Activated CD8-positive, alpha-beta memory T cell treated with anti-CD3 and anti-CD28 coated beads for 1 hour (primary cell): Measurements from ENCODE around the gene RASAL2.
"Not testable (repeated sequence)": the region's sequence is repeated elsewhere in the genome, so short reads cannot be mapped to it uniquely, and the experiment has no call there.

Experiments used
- DNase-seq, 2 donors: peaks; one replicate each; pipeline ENCODE4 v3.0.0-alpha.2; 2020; ENCODE audit warnings: low read depth in 1 of 2; ENCODE audit errors: extremely low read depth in 1 of 2

RASAL2 gene

DNA sequence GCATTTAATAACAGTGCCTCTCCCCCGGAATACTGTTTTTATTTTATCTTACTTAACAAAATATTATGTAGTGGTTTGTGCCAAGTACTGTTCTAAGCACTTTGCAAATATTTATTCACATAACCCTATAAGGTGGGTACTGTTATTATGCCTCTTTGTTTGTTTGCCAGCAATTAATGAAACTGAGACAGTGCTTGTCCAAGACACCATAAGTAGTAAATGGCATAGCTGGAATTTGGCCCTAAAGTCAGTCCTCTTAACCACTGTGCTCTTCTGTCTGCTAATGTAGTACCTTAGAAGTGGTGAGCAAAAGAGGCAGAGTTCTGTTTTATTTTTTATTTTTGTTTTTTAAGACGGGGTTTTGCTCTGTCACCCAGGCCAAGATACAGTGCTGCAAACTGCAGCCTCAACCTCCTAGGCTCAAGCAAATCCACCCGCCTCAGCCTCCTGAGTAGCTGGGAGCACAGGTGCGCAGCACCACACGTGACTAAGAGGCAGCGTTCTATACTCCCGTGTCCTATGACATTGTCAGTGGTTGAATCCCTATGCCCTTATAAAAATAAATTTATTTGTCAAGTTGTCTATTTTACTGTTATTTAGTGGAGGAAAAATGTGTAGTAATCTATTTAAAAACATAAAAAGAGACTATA, 237.1 kb downstream of the RASAL2 start:
- no peak for DNase-seq

DNA sequence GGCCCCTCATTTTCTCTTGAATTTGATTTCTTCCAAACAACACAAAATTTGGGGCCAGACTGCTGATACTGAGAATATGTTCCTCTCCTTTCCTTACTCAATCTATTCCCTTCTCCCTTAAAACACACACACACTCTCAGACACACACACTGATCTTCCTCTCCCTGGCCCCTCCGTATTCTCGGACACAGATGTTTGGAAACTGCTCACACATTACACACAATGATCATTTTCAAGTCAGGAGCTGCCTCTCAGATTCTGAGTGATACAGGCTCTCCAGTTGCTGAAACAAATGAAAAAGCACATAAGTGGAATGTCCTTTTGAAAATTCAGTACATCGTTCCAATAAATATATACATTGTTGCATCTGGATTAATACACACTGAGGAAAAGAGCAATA, 241.5 kb downstream of the RASAL2 start:
- no peak for DNase-seq

DNA sequence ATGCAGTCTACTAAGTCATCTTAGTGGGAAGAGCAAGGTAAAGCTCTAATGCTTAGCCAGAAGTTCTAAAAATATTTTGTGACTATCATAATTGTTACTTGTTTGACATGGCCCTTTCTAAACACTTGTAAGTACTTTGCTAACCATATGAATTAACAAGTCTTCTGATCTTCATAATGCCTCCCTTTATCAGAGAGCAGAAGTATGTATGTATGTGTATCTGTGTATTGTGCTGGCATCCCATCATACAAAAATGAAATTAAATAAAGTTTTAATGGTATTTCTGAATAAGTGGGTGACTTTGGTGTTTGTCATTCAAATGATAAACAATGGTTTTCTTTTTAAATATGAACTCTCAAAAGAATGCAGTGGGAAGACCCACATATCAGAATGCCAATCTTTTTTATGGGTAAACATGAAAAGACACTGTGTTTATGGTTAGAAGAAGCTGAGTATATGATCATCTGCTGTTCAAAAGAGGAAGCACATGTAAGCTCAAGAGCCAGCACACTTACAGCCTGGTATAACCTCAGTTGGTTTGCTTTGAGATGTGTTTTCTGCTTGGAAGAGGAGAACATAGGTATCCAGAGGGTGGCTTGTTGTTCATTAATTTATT, 243.3 kb downstream of the RASAL2 start:
- no peak for DNase-seq

DNA sequence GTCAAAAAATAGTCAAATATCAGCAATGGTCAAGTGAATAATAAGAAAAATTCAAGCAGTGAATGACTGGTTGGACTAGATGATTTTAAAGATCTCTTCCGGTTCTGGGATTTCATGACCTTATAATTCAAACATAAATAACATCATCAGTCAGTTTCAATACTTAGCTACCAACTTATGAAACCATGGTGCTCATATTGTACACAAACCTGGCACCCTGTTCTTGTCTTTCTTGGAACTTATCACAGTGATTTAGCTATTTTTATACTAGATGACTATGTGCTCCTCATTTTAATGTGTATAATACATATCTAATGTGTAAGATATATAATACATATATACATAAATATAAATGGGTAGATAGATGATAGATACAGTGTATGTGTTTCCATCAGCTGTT, 245.9 kb downstream of the RASAL2 start:
- DNase-seq, result no peak

DNA sequence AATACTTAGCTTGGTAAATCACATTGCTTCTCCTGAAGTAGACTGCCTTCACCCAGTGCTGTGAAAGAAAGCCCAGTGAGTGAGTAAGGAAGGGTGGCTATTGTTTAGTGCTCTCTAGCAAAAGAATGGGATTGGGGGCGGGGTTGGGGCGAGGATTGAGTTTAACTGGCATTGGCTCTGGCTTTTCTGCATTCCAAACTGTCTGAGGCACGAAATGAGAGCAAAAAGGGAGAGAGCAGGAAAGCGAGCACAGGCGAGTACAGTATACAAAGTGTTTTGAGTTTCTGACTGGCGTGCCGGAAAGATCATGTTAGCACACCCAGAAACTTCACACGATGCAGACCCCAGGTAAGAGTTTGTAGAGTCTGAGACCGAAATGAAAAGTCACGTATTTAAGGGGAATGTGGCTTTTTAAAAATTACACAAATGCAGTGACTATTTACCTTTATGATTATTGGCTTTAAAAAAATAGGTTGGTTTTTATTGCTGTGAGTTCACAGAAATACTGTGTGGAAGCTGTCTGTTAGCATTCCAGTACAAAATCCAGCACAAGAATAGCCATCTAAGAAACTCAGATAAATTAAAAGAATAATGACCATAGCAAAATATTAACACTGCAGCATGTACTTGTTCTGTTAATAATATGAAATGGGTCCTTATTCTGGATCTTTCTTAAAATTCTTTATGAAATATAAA, 247.5 kb downstream of the RASAL2 start:
- DNase-seq, result no peak

DNA sequence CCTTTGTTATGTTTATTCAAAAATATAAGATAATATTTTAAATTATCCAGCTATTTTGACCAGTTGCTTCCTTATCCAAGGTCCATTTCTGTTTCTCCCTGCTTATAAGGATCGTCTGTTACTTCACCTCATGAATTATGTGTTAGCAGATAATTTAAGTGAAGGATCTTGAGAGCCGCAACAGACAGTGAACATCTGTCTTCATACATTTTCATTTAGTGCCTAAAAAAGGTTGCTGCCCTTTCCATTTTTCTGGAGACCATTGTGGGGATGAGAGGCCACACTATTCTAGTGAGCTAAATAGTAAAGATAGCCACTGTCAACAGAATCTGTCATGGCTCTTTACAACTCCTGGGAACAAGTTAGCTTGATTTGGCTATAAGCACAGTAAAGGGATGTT, 248.8 kb downstream of the RASAL2 start:
- DNase-seq, result no peak

DNA sequence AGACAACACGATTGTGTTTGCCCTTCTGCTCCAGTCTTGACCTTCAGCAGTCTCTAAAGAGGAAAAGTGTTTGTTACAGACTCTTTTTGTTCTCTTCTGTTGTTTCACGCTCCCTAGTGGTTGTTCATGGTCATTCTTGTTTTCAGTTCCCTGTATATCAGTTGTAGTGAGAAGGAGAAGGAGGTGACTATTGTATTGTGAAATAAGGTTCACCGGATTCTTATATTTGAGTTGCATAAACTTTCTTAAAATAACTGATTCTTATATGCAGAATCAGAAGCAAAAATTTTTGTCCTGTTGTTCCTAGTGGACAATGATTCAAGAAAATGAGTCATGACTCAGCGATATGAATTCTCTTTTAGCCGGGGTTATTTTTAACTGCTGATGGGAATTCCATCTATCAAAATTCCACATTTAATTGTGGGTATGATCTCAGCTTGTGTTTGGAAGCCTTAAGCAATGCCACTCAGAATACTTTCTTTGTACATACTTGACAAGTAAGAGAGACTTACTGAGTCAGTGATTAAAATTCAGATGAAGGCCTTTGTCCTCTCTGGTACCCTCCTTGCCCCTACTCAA, 250.7 kb downstream of the RASAL2 start:
- no peak for DNase-seq

DNA sequence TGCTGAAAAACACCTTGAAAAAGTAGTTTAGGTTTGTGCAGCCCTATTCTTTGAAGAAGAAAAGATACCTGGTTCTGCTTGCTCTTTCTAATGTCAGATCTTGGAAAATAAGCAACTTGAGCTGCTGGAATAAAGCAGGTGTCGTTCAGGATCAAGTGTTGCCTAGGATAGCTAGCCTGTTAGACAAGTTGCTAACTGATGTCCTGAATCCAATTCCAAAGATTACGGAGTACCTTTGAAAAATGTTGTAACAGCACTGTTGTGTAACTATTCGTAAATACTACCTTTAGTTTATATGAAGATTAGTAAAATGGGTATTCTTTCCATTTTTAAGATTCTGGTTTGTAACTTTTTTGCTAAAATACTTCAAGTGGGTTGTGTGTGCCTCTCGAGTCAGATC, 251.3 kb downstream of the RASAL2 start:
- no peak for DNase-seq

DNA sequence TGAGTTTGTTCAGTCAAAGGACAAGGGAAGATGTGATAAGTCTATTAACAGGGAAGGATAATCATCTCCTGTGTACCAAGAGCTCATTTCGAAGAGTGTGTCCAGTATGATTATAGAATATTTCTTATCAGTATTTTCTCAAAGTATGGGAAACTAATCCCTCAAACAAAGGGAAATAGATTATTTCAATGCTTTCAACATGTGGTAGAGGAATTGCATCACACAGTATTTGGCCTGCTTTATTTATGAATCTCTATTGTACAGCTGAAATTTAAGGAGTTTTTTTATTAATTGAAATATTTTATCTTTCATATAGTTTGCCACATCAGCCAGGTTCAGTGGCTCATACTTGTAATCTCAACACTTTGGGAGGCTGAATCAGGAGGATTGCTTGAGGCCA, 251.9 kb downstream of the RASAL2 start:
- no peak for DNase-seq

DNA sequence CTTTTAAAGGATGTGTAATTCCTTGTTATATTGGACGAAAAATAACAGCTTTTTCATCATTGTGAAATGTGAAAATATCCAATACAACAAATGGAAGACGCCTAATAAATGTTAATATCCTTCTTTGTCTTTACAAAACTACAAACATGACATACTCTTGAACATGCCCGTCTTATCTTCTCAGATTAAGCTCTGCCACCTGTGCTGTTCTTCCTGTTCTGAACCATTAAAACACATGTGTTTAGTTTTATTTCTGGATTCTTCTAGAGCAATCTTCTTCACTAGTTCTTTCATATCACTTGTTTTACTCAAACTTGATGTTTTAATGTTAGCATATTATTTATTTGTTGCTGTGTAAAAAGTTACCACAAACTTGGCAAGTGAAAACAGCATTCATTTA, 255.9 kb downstream of the RASAL2 start:
- no peak for DNase-seq

DNA sequence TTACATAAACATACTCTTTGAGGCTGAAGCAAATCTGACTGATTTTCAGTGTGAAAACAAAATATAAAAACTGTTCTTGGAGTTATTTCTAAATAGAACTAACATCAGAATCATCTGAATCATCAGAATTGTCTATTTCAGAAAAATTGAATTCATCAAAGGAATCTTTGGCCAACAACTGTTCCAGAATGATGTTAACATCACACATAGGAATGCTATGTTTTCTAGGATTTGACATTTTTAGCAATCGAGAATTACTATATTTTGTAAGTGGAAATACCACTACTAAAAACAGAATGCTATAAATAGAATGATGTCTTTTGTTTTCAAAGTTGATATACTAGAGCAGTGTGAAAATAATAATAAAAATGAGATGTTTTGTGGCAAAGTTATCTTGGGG, 258.0 kb downstream of the RASAL2 start:
- not testable (repeated sequence) for DNase-seq

DNA sequence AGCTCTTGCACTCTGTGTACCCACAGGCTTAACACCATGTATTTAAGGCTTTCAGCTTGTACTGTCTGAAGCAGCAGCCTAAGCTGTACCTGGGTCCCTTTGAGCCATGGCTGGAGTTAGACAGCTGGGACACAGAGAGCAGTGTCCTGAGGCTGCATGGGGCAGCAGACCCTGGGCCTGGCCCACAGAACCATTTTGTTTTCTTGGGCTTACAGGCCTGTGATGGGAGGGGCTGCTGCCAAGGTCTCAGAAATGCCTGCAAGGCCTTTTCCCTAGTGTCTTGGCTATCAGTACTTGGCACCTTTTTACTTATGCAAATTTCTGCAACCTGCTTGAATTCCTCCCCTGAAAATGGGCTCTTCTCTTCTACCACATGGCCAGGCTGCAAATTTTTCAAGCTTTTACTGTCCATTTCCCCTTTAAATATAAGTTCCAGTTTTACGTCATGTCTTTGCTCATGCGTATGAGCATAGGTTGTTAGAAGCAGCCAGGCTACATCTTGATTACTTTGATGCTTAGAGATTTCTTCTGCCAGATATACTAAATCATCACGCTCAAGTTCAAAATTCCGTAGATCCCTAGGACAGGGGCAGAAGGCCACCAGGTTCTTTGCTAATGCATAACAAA, 259.0 kb downstream of the RASAL2 start:
- DNase-seq, result no peak

DNA sequence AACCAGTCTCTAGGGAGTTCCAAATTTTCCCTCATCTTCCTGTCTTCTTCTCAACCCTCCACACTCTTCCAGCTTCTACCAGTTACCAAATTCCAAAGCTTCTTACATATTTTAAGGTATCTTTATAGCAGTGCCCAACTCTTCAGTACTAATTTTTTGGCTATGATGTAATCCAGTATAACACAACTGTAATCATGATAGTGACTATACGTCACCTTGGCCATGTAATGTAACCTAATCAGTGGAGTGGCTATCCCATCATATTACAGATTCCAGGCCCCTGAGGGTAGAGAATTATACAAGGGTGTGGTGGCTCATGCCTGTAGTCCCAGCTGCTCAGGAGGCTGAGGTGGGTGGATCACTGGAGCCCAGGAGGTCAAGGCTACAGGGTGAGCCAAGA, 259.6 kb downstream of the RASAL2 start:
- DNase-seq, result no peak

DNA sequence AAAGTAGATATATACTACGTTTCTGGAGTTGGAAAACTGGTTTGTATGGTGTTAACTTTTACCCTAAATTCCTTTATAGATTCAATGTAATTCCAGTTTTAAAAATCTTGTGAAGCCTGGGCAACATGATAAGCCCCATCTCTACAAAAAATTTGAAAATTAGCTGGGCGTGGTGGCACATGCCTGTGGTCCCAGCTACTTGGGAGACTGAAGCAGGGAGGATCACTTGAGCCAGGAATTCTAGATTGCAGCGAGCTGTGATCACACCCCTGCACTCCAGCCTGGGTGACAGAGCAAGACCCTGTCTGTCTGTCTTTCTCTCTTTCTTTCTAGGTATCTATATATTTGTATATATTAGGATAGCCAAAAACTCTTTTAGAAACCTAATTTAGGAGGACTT, 260.9 kb downstream of the RASAL2 start:
- no peak for DNase-seq

DNA sequence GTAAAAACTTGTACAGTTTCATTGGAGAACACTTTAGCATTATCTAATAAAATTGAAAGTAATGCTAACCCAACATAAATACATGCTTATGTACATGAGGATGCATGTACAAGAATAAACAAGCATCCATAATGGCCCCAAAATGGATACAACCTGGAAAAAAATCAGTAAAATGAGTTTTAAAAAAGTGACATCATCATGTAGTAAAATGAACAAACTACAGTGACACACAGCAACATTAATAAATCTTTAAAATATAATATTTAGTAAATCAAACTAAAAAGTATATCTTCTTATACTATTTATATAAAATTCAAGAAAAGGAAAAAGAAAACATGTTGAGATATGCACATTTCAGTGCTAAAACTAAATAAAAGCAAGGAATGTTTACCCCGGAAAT, 262.4 kb downstream of the RASAL2 start:
- DNase-seq, result no peak

DNA sequence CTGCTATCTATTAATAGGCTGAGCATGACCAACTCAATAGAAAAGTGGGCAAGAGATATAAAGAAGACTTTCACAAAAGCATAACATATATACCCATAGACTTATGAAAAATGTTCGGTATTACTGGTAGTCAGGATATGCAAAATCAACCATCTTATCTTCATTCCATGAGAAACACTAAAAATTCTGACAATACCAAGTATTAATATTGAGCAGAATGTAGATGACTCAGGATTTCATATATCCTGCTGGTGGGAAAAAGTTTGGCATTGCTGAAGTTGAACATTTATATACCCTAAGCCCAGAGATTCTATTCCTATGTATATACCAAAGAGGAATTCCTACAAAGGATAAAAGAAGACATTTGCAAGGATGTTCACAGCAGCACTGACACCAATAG, 264.6 kb downstream of the RASAL2 start:
- DNase-seq, result no peak

DNA sequence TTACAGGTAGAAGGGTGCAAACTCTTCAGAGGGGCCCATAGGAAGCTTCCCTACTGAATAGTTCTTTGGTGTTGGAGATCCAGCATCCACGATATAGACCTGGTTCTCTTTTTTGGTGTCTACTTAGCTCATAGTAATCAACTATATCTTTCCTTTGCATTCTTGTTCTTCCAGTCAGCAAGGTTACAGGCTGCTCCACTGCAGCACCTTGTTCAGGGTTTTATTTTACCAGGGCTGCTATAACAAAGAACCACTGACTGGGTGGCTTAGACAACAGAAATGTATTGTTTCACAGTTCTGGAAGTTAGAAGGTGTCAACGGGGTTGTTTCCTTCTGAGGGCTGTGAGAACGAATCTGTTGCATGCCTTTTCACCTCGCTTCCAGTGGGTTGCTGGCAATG, 266.5 kb downstream of the RASAL2 start:
- no peak for DNase-seq

DNA sequence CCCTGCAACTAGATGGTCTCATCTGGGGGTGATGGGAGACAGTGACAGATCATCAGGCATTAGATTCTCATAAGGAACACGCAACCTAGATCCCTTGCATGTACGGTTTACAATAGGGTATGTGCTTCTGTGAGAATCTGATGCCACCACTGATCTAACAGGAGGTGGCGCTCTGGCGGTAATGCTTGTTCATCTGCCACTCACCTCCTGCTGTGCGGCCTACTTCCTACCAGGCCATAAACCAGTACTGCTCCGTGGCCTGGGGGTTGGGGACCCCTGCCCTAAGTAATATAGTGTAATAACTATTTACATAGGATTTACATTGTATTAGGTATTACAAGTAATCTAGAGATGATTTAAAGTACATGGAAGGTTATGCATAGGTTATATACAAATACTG, 267.9 kb downstream of the RASAL2 start:
- no peak for DNase-seq

DNA sequence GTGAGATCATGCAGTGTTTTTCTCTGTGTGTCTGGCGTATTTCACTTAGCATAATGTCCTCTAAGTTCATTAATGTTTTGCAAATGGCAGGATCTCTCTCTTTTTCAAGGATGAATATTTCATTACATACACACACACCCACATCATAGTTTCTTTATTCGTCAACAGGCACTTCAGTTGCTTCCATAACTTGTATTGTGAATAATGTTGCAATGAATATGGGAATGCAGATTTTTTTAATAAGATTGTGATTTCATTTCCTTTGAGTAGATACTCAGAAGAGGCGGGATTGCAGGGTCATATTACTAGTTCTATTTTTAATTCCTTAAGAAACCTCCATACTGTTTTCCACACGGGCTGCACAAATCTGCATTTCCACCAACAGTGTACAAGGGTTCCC, 268.8 kb downstream of the RASAL2 start:
- DNase-seq, result no peak

DNA sequence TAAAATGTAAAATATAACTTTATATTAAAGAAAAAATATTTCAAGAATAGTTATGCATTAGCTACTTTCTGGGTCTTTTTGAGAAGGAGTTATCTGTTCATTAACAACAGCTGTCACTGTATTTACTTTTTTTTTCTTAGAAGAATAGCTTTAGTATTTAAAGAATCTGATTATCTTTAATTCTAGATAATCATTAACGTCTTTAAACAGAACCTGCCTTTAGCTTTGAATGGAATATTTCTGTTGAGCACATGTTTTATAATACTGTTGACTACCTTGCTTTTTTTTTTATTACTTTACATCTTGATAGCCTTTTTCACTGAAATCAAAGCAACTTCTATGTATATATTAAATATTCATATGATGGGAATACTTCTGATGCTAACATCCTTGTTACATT, 270.9 kb downstream of the RASAL2 start:
- no peak for DNase-seq

DNA sequence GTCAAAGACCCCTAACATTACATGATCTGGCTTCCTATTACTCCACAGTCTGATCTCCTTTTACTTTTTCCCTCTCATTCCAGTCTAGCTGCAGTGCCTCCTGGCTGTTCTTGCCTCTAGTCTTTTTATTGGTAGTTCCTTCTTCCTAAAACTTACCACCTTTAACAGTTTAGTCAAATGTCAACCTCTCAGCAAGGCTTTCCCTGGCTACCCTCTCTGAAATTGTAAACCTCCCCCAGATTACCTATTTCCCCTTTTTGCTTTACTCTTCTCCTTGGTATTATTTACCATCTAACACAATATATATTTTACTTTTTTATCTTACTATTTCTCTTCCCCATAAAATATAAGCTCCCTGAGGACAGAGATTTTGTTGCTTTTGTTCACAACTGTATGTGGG, 273.2 kb downstream of the RASAL2 start:
- no peak for DNase-seq

DNA sequence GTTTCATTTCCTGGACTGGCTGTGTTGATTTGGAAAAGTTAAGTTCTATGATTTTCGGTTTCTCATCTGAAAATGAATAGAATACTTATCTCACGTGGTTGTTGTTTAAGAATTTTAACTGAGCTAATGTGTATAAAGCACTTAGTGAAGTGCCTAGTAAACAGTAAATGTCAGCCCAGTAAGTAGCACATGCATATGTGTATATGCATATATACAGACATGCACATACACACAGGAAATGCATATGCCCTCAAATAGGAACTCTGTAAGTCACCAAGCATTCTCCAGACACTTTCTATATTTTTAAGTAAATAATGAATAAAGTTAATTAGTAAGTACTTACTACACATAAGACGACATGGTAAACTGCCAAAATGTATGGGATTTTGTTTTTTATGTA, 274.3 kb downstream of the RASAL2 start:
- DNase-seq, result no peak
